H9 (cell line): ENCODE results near the gene CNR1. TPM values are rescaled to one million over a fixed set of nuclear protein-coding genes. Genes with fewer than 3 reads are reported as not detected.

ENCODE experiments used
- DNase-seq: peaks from one replicate; pipeline ENCODE4 v3.0.0-alpha.2; 2017
- H2AFZ ChIP-seq: one replicate; pipeline ENCODE4 v1.6.1; 2013; ENCODE audit warnings: mild to moderate bottlenecking, low read length, control low read depth, moderate library complexity
- H2AK5ac ChIP-seq: 2 replicates; pipeline ENCODE4 v1.6.1; 2013; ENCODE audit warnings: low read length, control low read depth, mixed read lengths; ENCODE audit not compliant: insufficient read length
- H2BK120ac ChIP-seq: one replicate; pipeline ENCODE4 v1.6.1; 2013; ENCODE audit warnings: low read depth, mild to moderate bottlenecking, low read length, control low read depth, inconsistent platforms; ENCODE audit not compliant: poor library complexity, severe bottlenecking
- H2BK12ac ChIP-seq: 2 replicates; pipeline ENCODE4 v1.6.1; 2013; ENCODE audit warnings: low read length, control low read depth, mixed read lengths, low read depth; ENCODE audit not compliant: insufficient read length
- H2BK15ac ChIP-seq: 2 replicates; pipeline ENCODE4 v1.6.1; 2013; ENCODE audit warnings: low read depth, low read length, control low read depth
- H2BK20ac ChIP-seq: one replicate; pipeline ENCODE4 v1.6.1; 2013; ENCODE audit warnings: low read depth, mild to moderate bottlenecking, low read length, control low read depth, inconsistent platforms; ENCODE audit not compliant: poor library complexity, severe bottlenecking
- H2BK5ac ChIP-seq: 2 replicates; pipeline ENCODE4 v1.6.1; 2013; ENCODE audit warnings: low read length, control low read depth, mixed read lengths; ENCODE audit not compliant: insufficient read length
- H3K14ac ChIP-seq: 2 replicates; pipeline ENCODE4 v1.6.1; 2013; ENCODE audit warnings: low read length, control low read depth; ENCODE audit not compliant: insufficient read depth
- H3K18ac ChIP-seq: 2 replicates; pipeline ENCODE4 v1.6.1; 2013; ENCODE audit warnings: low read depth, mild to moderate bottlenecking, mixed read lengths, low read length, control low read depth; ENCODE audit not compliant: insufficient read length
- H3K23ac ChIP-seq: 2 replicates; pipeline ENCODE4 v1.6.1; 2013; ENCODE audit warnings: low read length, control low read depth, mixed read lengths, low read depth; ENCODE audit not compliant: insufficient read length
- H3K23me2 ChIP-seq: 2 replicates; pipeline ENCODE4 v1.6.1; 2013; ENCODE audit warnings: low read depth, mild to moderate bottlenecking, mixed read lengths, low read length, control low read depth; ENCODE audit not compliant: insufficient read length, poor library complexity, severe bottlenecking
- H3K27ac ChIP-seq: 2 replicates; pipeline ENCODE4 v1.5.1; 2013; ENCODE audit warnings: low read length, control low read depth, mixed read lengths, low read depth; ENCODE audit not compliant: insufficient read length
- H3K27me3 ChIP-seq: 2 replicates; pipeline ENCODE4 v1.6.1; 2013; ENCODE audit warnings: low read length, control low read depth, inconsistent platforms; ENCODE audit not compliant: insufficient read depth
- H3K4ac ChIP-seq: 2 replicates; pipeline ENCODE4 v1.6.1; 2013; ENCODE audit warnings: low read depth, mild to moderate bottlenecking, control low read depth, inconsistent platforms, low read length, moderate library complexity
- H3K4me1 ChIP-seq: 2 replicates; pipeline ENCODE4 v1.6.1; 2013; ENCODE audit warnings: low read length, control low read depth, inconsistent platforms; ENCODE audit not compliant: insufficient read depth
- H3K4me2 ChIP-seq: 2 replicates; pipeline ENCODE4 v1.6.1; 2013; ENCODE audit warnings: low read length, control low read depth, mixed read lengths; ENCODE audit not compliant: insufficient read length, insufficient read depth
- H3K56ac ChIP-seq: 2 replicates; pipeline ENCODE4 v1.6.1; 2013; ENCODE audit warnings: low read depth, mild to moderate bottlenecking, mixed read lengths, low read length, control low read depth; ENCODE audit not compliant: insufficient read length
- H3K79me1 ChIP-seq: 2 replicates; pipeline ENCODE4 v1.6.1; 2013; ENCODE audit warnings: low read depth, mild to moderate bottlenecking, moderate library complexity, low read length, control low read depth, inconsistent platforms; ENCODE audit not compliant: insufficient read depth, poor library complexity, severe bottlenecking
- H3K79me2 ChIP-seq: 2 replicates; pipeline ENCODE4 v1.6.1; 2013; ENCODE audit warnings: low read length, control low read depth, inconsistent platforms; ENCODE audit not compliant: insufficient read depth
- H3K9ac ChIP-seq: 2 replicates; pipeline ENCODE4 v1.6.1; 2013; ENCODE audit warnings: low read length, control low read depth, mixed read lengths; ENCODE audit not compliant: insufficient read length; ENCODE audit errors: extremely low read depth
- H3K9me3 ChIP-seq: one replicate; pipeline ENCODE4 v1.6.1; 2013; ENCODE audit warnings: low read depth, low read length, inconsistent platforms; ENCODE audit not compliant: control insufficient read depth
- H3T11ph ChIP-seq: one replicate; pipeline ENCODE4 v1.6.1; 2013; ENCODE audit warnings: mild to moderate bottlenecking, low read length, control low read depth, inconsistent platforms
- H4K20me1 ChIP-seq: one replicate; pipeline ENCODE4 v1.6.1; 2013; ENCODE audit not compliant: control insufficient read depth, insufficient read length, insufficient read depth
- H4K5ac ChIP-seq: 2 replicates; pipeline ENCODE4 v1.6.1; 2013; ENCODE audit warnings: low read depth, mild to moderate bottlenecking, mixed read lengths, low read length, control low read depth; ENCODE audit not compliant: insufficient read length
- H4K8ac ChIP-seq: replicated peaks from 2 replicates; pipeline ENCODE4 v1.6.1; 2013; ENCODE audit warnings: low read length, control low read depth, mixed read lengths, low read depth; ENCODE audit not compliant: insufficient read length
- H4K91ac ChIP-seq: 2 replicates; pipeline ENCODE4 v1.6.1; 2013; ENCODE audit warnings: low read depth, mild to moderate bottlenecking, moderate library complexity, mixed read lengths, low read length, control low read depth; ENCODE audit not compliant: insufficient read length
- H3K27ac Mint-ChIP-seq, 3 experiments: 2 replicates in 2 of 3; 3 replicates in 1 of 3; pipeline ENCODE4 v1.8.0; 2020 to 2021; ENCODE audit warnings: mixed read lengths in 3 of 3, mild to moderate bottlenecking in 1 of 3, moderate library complexity in 1 of 3
- H3K27me3 Mint-ChIP-seq: 2 replicates; pipeline ENCODE4 v1.8.0; 2021; ENCODE audit warnings: low read depth, mild to moderate bottlenecking, moderate library complexity, mixed read lengths
- H3K36me3 Mint-ChIP-seq, 3 experiments: 2 replicates in 2 of 3; 3 replicates in 1 of 3; pipeline ENCODE4 v1.8.0; 2020 to 2021; ENCODE audit warnings: low read depth in 3 of 3, mixed read lengths in 3 of 3; ENCODE audit not compliant: insufficient read depth in 1 of 3
- H3K4me1 Mint-ChIP-seq, 2 experiments: 2 replicates each; pipeline ENCODE4 v1.8.0; 2020; ENCODE audit warnings: mixed read lengths in 2 of 2
- H3K4me3 Mint-ChIP-seq, 2 experiments: 2 replicates in 1 of 2; 3 replicates in 1 of 2; pipeline ENCODE4 v1.8.0; 2020 to 2021; ENCODE audit warnings: mild to moderate bottlenecking in 2 of 2, mixed read lengths in 2 of 2, moderate library complexity in 1 of 2
- H3K9me3 Mint-ChIP-seq, 2 experiments: 2 replicates in 1 of 2; 3 replicates in 1 of 2; pipeline ENCODE4 v1.8.0; 2020; ENCODE audit warnings: mild to moderate bottlenecking in 2 of 2, mixed read lengths in 2 of 2, moderate library complexity in 1 of 2
- CTCF ChIP-seq: fragments of 200-600 bp; sonication (generic); conservative IDR thresholded peaks from 3 replicates; pipeline ENCODE4 v1.8.0; 2021; ENCODE audit warnings: antibody characterized with exemption, mild to moderate bottlenecking
- WGBS: extraction: QIAGEN DNeasy Blood & Tissue Kit; methylation state at CpG from one replicate; pipeline ENCODE4 v1.1.7; 2013; ENCODE audit warnings: missing lambda C conversion rate, low lambda C conversion rate, mixed read lengths; ENCODE audit not compliant: insufficient read length; ENCODE audit errors: extremely low coverage; 5-methylcytosine and 5-hydroxymethylcytosine counted together
- total RNA-seq: library from RNA; stranded (reverse); gene quantifications from 2 replicates; pipeline ENCODE4 v1.2.1, GENCODE V29; 2021

Gene CNR1
- total RNA-seq, 1 experiment from 2014 or later: 0.72 TPM

- DNase-seq: no peak
- no peak overlapping the region for H2BK5ac ChIP-seq
- H3K9me3 ChIP-seq: no peaks in the 10 kb centered on the region
- peaks cover 13 to 19% of the 10 kb centered on the region in 2 experiments for H3K4me1 Mint-ChIP-seq
- no peak overlapping the region for H3K4me3 Mint-ChIP-seq
- no peaks in the 10 kb centered on the region for H3K79me2 ChIP-seq
- no peak overlapping the region for H3T11ph ChIP-seq
- no peaks in the 10 kb centered on the region; the same call in 1 of the 2 replicates for H3K4me1 ChIP-seq
- no peak overlapping the region for H3K23ac ChIP-seq
- H3K14ac ChIP-seq: no peak overlapping the region
- no CpG with 5 or more reads among the region's 2 CpGs for WGBS
- H3K18ac ChIP-seq: no peak overlapping the region
- no peak for TF ChIP-seq CTCF
- H3K9ac ChIP-seq: no peak overlapping the region
- H2BK15ac ChIP-seq: no peak overlapping the region
- peaks cover 0 to 2% of the 10 kb centered on the region in 2 experiments; a peak in 2 of 5 replicates for H3K9me3 Mint-ChIP-seq
- H2AK5ac ChIP-seq: no peak overlapping the region
- no peak overlapping the region for H2AFZ ChIP-seq
- no peak overlapping the region for H3K4me2 ChIP-seq
- H3K4ac ChIP-seq: no peak overlapping the region
- H3K56ac ChIP-seq: no peak overlapping the region
- no peaks in the 10 kb centered on the region for H3K79me1 ChIP-seq
- H3K27ac Mint-ChIP-seq: no peak overlapping the region
- no peak overlapping the region for H3K27ac ChIP-seq
- H4K20me1 ChIP-seq: no peaks in the 10 kb centered on the region
- no peak overlapping the region for H2BK120ac ChIP-seq
- no peak overlapping the region for H4K91ac ChIP-seq
- no peaks in the 10 kb centered on the region for H3K27me3 ChIP-seq
- H3K23me2 ChIP-seq: no peaks in the 10 kb centered on the region
- H4K5ac ChIP-seq: no peak overlapping the region
- H2BK20ac ChIP-seq: no peak overlapping the region
- H3K36me3 Mint-ChIP-seq: no peaks in the 10 kb centered on the region
- no peak overlapping the region for H2BK12ac ChIP-seq
- no peaks in the 10 kb centered on the region; the same call in 1 of the 2 replicates for H3K27me3 Mint-ChIP-seq
- no peak overlapping the region for H4K8ac ChIP-seq
Observed at GRCh38 chr6:88115307-88115706, 50.8 kb downstream of the CNR1 start.
